Amniotic stem cell (primary cell): ENCODE measurements around the gene ZWILCH.
A peak's percentile ranks its signal among the peaks of the same experiment; 100 is the strongest.
"Not testable (repeated sequence)": the region's sequence is repeated elsewhere in the genome, so short reads cannot be mapped to it uniquely, and the experiment has no call there.

Experiments
- DNase-seq: peaks from one replicate; lab custom pipeline; 2025; lab: John Stamatoyannopoulos, UW

The ZWILCH gene

GRCh38 chr15:66504563-66505429 is at the start of gene ZWILCH, which contains the start of gene RPL4:
TSS of gene ZWILCH (plus strand) at chr15:66505326. CDS start at chr15:66505339, 13 bp downstream.
TSS of gene RPL4 (minus strand) at chr15:66504855. CDS start at chr15:66504790, 65 bp downstream.
- peak; percentile 62 for DNase-seq

- no peak for DNase-seq
Measured at GRCh38 chr15:66456211-66456610, 48.9 kb upstream of the ZWILCH start.

GRCh38 chr15:66459818-66460615 is 45.1 kb upstream of the ZWILCH start:
- DNase-seq, result peak; percentile 7

GRCh38 chr15:66461294-66461693 is 43.8 kb upstream of the ZWILCH start:
- DNase-seq, result not testable (repeated sequence)

GRCh38 chr15:66461917-66462316 is 43.2 kb upstream of the ZWILCH start:
- DNase-seq, result no peak

- DNase-seq, result no peak
Measured at GRCh38 chr15:66462627-66463026, 42.5 kb upstream of the ZWILCH start.

GRCh38 chr15:66465294-66465693 is 39.8 kb upstream of the ZWILCH start:
- not testable (repeated sequence) for DNase-seq

- not testable (repeated sequence) for DNase-seq
Measured at GRCh38 chr15:66467162-66468040, 37.7 kb upstream of the ZWILCH start.

- not testable (repeated sequence) for DNase-seq
Measured at GRCh38 chr15:66470825-66471224, 34.3 kb upstream of the ZWILCH start.

GRCh38 chr15:66472176-66472999 is 32.7 kb upstream of the ZWILCH start:
- DNase-seq, result no peak

- no peak for DNase-seq
Measured at GRCh38 chr15:66474135-66474534, 31.0 kb upstream of the ZWILCH start.

GRCh38 chr15:66474963-66475362 is 30.2 kb upstream of the ZWILCH start:
- no peak for DNase-seq

GRCh38 chr15:66476535-66476934 is 28.6 kb upstream of the ZWILCH start:
- DNase-seq, result no peak

- DNase-seq, result no peak
Measured at GRCh38 chr15:66477011-66477410, 28.1 kb upstream of the ZWILCH start.

GRCh38 chr15:66480267-66480666 is 24.9 kb upstream of the ZWILCH start:
- DNase-seq, result no peak

GRCh38 chr15:66481107-66481856 is 23.8 kb upstream of the ZWILCH start:
- DNase-seq, result no peak

GRCh38 chr15:66482539-66482938 is 22.6 kb upstream of the ZWILCH start:
- DNase-seq, result no peak

GRCh38 chr15:66483131-66483566 is 22.0 kb upstream of the ZWILCH start:
- DNase-seq, result no peak

GRCh38 chr15:66484539-66485112 is 20.5 kb upstream of the ZWILCH start:
- no peak for DNase-seq

GRCh38 chr15:66486887-66487286 is 18.2 kb upstream of the ZWILCH start:
- DNase-seq, result no peak
